ENCODE results near the gene NDOR1.

Gene NDOR1

GRCh38 chr9:137164370-137165249 is 40.9 kb upstream of the NDOR1 start:
- TF ChIP-seq CTCF (conservative IDR thresholded peaks at IDR 0.05; ENCODE audit: control insufficient read depth, insufficient read depth, low read depth, low read length): no peak
- no peak overlapping the region for H3K4me3 ChIP-seq (ENCODE audit: control insufficient read depth, low read depth, low read length)

GRCh38 chr9:137165250-137165836 is 40.2 kb upstream of the NDOR1 start:
- TF ChIP-seq CTCF (conservative IDR thresholded peaks at IDR 0.05; ENCODE audit: control insufficient read depth, insufficient read depth, low read depth, low read length): no peak
- no peak for DNase-seq (ENCODE audit: low read depth)
- no peak overlapping the region for H3K4me3 ChIP-seq (ENCODE audit: control insufficient read depth, low read depth, low read length)

More at GRCh38 chr9:137164370-137165249, 40.9 kb upstream of the NDOR1 start:
- no peak for DNase-seq (ENCODE audit: low read depth)

- no peak for DNase-seq (ENCODE audit: low read depth)
- no peak overlapping the region for H3K4me3 ChIP-seq (ENCODE audit: control insufficient read depth, low read depth, low read length)
- no peak for TF ChIP-seq CTCF (conservative IDR thresholded peaks at IDR 0.05; ENCODE audit: control insufficient read depth, insufficient read depth, low read depth, low read length)
Measured at GRCh38 chr9:137166380-137167229, 38.9 kb upstream of the NDOR1 start.

- no peak for TF ChIP-seq CTCF (conservative IDR thresholded peaks at IDR 0.05; ENCODE audit: control insufficient read depth, insufficient read depth, low read depth, low read length)
- H3K4me3 ChIP-seq (ENCODE audit: control insufficient read depth, low read depth, low read length): no peak overlapping the region
- DNase-seq (ENCODE audit: low read depth): no peak
Measured at GRCh38 chr9:137167277-137167746, 38.2 kb upstream of the NDOR1 start.

GRCh38 chr9:137167747-137168572 is 37.5 kb upstream of the NDOR1 start:
- H3K4me3 ChIP-seq (ENCODE audit: control insufficient read depth, low read depth, low read length): no peak overlapping the region
- no peak for DNase-seq (ENCODE audit: low read depth)
- no peak for TF ChIP-seq CTCF (conservative IDR thresholded peaks at IDR 0.05; ENCODE audit: control insufficient read depth, insufficient read depth, low read depth, low read length)

GRCh38 chr9:137168573-137168903 is 37.0 kb upstream of the NDOR1 start:
- no peak for DNase-seq (ENCODE audit: low read depth)
- no peak for TF ChIP-seq CTCF (conservative IDR thresholded peaks at IDR 0.05; ENCODE audit: control insufficient read depth, insufficient read depth, low read depth, low read length)
- no peak overlapping the region for H3K4me3 ChIP-seq (ENCODE audit: control insufficient read depth, low read depth, low read length)
